CD4-positive, alpha-beta T cell treated with Interleukin-17A for 1 hour (primary cell): Measurements from ENCODE around the gene ZNF827.

ENCODE experiments used
- DNase-seq: peaks from one replicate; pipeline ENCODE4 v3.0.0-alpha.2; 2020

The ZNF827 gene

DNA sequence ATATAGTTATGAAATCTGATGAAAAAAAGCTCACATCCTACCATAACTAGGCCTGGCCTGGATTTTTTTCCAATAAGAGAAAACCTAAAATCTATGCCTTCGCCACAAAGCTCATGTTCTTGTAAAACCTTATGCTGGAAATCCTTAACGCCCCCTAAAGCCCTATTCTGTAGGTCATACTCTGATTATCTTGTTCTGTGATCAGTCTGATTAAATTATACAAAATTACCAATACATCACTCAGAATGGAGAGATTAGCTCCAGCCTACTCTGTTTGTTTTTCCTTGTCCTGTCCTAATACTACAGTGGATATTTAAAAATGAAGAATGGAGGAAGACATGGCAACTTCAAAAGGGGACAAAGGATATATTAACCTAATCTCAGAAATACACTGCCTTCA is 7.2 kb downstream of the ZNF827 start:
- DNase-seq: no peak

DNA sequence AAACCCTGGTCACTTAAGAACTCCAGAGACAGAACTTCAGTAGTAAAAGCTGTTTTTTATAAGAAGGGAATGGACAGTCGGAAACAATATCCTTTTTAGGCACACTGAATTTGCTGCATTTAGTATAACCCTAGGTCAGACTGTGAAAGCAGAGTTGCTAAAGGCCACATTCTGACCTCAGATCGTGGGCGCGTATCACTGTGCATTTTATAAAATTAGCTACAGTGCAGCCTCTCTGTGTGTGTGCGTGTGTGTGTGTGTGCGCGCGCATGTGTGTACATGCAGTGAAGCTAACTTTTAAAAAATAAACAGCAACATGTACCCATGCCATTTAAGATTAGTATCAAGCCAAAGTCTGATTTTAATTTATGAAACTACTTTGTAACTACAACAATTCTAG is 8.0 kb downstream of the ZNF827 start:
- DNase-seq: no peak

DNA sequence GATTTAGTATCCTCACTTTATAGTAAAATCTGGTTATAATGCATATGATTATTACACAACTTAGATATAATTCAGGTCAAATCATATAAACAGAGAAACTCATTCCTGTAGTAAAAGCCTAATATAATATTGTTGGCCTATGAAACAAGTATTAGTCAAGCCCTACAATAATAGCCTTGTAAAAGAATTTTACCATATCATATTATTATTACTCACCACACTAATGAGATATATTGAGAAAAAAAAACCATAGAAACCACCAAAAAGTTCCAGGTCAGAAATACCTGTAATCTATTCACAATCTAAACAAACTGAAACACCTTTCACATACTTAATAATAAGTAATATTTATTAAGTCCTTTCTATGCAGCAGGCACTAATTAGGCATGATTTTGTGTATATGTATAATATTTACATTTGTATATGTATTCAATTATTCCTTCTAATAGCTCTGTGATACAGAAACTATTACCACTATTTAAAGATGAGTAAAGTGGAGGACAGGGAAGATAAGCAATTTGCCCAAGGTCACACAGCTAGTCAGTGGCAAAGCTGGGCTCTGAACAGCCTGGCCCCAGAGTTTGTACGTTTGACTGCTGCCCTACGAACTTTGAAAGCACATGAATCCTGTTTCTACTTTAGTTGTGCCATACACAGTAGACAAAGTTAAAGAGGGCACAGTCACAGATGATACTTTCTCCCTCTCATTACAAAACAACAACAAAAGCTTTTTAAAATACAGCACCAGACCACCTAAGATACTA is 9.0 kb downstream of the ZNF827 start:
- DNase-seq: no peak

DNA sequence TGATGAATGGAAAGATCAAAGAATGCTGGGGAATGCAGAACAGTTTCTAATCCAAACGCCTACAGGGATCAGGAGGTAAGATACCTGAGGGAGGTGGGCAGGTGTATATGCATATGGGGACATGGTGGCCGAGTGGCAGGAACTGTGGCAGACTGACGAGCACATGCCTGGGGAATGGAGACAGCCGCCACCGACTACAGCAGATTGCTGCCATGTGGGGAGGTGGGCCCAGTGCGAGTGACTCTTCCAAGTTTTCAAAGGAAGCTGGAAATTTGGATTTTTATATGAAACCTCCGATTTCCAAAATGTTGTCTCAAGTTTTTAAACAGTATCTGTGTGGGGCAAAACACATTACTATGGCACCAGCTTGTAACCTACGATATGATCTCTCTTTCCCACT is 9.9 kb downstream of the ZNF827 start:
- DNase-seq: no peak

DNA sequence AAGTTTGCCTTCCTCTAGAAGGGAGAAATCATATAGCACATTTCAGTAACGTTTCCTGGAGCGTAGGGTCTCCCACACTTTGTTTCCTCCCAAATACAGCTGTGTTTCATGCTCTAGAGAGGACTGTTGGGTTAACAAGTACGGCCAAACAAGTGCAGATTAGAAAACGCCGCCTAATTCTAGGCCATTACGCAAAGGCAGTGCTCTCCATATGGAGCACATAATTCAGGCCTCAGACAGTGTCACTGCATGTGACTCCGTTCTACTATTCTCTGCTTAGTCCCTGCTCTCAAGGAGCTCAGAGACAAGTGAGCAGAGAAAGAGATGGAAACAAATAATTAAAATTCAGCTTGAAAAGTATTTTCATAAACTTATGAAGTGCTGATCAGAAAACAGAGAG is 11.6 kb downstream of the ZNF827 start:
- no peak for DNase-seq

DNA sequence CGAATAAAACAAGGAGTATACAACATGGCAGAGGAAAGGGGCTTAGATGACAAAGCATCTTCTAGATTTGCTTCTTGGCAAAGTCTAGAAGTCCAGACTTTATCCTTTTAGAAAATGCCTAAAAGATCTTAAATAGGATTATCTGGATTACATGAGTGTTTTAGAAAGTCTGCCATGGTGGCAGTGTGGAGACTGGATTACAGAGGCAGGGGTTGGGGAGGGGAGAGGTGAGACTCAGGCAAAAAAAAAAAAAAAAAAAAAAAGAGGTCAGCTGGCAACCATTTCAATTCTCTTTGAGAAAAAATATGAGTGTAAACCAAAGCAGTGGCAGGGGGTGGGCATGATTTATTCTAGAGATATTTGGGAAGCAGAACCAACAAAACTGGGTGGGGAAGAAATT is 17.4 kb downstream of the ZNF827 start:
- no peak for DNase-seq

DNA sequence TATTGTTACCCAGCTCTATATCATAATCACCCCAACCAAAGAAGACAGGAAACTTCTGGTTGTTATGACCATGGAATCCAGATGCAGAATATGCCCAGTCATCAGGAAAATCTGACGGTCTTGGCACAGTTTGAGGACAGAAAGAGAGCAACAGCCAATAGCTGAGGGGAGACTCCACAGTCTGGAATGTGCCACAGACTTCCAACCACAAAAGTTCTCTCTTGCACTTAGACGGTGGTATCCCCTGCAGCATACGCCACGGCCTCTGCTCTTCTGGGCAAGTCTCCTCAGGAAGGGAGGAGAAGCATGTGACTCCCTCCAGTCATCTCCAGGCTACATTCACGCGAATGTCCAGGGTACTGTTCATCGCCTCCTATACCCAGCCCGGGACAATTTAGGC is 18.4 kb downstream of the ZNF827 start:
- DNase-seq: no peak

DNA sequence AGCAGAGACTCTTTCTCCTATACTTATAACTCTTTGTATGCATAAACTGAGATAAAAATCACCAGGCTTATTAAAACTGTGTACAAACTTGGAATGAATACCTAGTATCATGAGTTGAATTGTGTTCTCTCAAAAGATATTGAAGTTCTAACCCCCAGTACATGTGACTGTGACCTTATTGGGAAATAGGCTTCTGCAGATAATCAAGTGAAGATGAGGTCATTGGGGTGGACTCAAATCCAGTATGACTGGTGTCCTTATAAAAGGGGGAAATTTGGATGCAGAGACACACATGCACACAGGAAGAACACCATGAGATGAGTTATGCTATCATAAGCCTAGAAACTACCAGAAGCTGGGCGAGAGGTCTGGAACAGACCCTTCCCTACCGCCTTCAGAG is 26.2 kb downstream of the ZNF827 start:
- DNase-seq: no peak

DNA sequence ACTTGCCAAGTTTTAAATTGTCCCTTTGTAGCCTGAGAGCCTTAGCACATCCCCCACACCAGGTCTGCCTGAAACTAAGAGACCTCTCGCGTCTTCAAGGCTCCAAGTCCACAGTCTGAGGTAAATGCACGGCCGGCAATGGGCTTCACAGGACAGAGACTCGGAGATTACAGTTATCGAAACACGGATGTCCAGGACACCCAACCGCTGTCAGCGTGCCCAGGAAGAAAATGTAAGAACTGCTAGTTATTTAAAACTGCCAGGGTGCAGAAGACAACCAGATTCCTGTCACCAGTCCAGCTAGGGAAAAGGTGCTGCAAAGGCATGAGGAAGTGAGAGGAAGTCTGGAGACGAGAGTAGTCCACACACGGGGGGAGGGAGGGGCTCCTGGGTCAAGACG is 28.9 kb downstream of the ZNF827 start:
- no peak for DNase-seq

DNA sequence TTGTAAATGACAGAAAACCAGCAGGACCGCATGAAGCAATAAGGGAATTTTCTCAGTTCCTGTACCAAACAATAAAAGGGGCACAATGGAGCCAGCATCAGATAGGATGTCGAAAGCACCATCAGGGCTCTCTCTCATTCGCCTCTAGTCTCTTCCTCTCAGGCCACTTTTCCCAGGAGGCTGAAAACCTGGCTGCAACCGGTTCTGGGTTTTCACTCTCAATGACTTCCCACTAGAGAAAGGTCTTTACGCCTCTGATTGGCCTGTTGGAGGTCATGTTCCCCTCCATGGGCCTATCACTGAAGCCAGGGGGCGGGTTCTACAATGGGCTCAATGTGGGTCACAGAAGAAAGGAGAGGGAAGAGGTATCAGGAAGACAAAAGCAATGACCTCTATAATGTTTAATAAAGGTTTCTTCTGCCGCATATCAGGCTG is 29.3 kb downstream of the ZNF827 start:
- no peak for DNase-seq

DNA sequence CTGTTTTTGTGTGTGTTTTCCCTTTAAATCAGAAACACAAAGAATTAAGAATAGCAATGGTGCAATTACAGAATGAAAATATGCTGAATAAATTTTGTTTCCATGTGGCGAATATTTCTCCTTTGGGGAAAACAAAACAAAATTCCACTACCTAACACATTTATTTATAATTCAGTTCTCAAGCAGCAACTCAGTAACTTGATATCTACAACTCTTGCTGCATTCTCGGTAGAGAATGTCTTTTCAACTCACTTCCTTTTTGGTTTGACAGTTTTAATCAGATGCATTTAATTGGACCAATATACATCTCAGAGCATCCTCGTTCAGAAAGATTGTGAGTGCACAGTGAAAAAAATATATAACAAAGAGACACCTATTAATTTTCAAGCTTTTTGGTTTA is 30.8 kb downstream of the ZNF827 start:
- DNase-seq: no peak

DNA sequence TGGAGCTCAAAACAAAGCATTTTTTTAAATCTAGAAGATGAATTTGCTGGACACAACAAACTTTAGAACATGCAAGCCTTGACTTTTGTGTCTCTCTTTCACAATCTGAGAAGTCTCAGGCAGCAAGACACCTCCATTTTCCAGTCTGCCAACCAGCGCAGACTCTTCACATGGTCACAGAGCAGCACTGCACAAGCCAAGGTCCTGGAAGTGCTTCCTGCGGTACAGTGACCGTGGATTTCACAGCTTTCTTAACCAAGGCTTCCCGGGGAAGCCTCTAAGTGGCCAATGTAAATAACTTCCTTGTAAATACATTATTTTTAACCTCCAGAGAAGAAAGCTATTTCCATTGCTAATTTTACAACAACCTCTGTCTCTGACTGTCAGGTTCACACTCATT is 31.2 kb downstream of the ZNF827 start:
- DNase-seq: no peak

DNA sequence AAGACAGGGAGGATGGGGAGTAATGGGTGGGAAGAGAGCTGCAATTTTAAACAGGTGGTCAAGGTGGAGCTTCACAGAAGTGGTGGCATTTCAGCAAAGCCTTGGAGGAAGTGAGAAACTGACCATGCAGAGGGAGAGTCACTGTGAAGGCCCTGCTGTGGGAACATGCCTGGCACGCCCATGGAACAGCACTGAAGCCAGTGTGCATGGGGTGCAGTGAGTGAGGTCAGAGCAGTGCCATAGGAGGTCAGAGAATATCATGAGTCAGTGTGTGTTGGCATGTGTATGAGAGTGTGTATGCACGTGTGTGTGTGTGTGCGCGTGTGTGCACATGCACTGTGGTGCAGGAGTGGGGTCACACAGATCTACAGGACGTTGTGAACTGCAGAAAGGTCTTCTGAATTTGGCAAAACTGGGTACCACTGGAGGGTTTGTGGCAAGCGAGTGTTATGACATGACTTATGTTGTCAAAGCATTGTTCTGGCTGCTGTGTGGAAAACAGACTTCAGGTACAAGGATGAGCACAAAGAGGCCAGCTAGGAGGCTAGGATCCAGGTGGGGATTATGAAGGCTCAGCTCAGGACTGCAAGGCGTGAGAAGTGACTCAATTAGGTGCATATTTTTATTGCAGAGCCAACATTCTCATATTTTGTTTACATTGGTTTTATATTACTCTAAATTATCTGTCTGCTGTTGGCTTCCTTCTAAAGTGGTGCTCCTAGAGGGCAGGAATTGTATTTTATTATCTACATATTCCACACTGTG is 34.0 kb downstream of the ZNF827 start:
- no peak for DNase-seq

DNA sequence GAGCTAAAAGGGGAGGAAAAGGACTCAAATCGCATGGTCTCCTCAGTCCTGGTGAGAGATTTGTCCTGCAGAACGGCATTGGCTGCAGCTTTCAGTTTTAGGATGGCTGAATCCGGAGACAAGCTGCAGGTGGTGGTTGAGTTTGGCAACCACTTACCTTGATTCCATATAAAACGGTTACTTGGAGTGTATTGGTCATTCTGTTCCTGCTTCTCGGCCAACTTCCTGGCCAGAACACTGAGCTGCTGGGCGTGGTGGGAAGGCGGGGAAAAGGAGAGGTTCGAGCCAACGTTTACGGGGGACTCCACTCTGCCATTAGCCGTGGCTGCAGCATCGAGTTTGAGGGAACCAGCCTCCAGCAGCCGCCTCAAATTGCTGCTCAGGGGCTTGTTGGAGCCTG is 36.1 kb downstream of the ZNF827 start:
- no peak for DNase-seq

DNA sequence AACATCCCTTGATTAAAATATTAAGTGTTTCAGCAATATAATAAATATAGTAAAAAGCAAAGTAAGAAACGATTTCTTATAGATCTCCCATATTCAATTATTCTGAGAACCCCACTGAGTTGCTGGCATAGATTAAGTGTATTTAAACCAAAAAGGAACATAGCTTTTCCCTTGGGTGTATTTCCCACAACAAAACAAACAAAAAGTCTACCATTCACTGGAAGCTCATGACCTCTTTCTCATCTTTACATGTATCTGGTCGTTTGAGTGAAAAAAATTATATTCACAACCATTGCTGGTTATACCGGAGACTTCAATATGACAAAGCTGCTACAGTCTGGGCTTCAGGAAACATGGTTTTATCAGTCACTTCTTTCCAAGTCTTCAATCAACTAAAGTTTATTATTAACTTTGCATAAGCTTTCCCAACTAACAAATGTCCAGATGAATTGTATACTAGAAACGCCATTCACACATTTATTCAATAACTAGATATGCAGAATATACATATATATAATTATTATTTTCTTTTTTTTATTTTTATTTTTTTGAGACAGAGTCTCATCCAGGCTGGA is 38.6 kb downstream of the ZNF827 start:
- no peak for DNase-seq

DNA sequence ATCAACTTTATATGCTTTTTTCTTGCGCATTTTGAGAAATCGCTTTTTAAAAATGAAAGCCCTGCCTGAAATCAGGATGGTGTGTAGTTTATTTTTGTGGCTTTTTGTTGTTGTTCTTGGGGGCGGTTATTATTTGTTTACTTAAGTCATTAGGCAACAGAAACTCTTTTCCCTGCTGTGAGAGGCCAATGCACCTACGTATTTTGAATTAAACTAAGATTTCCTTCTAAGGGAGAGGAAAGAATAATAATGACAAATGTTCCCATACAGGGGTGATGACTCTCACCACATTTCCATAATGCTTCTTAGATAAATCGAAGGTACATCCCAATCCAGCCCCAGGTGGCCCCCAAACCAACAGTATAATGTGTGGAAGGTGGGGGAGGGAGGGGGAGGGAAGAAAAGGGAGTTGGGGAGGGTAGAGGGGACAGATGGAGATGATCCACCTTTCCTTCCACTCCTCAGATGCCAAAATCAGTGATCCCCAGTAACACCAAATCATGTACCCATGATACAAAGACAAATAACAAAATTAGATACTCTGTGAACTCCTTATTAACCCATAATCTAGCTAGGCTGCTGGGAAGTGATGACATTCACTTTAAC is 39.6 kb downstream of the ZNF827 start:
- DNase-seq: no peak

DNA sequence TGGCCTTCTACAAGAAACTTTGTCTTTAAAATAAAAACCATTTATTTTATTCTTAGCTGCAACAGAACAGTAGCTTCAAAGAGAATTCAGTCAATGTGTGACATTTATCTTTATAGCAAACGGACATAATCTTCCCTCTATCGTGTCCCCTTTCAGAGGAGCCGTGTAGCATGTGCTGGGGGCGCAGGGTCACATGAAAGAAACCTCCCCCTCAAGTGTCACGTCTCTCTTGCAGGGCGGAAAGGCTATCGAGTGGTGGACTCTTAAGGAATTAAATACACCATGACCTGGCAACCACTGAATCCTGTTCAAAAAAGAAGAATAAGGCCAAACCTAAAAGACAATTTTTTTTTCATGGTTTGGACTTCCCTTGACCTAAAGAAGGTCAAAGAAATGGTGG is 40.2 kb downstream of the ZNF827 start:
- DNase-seq: no peak

DNA sequence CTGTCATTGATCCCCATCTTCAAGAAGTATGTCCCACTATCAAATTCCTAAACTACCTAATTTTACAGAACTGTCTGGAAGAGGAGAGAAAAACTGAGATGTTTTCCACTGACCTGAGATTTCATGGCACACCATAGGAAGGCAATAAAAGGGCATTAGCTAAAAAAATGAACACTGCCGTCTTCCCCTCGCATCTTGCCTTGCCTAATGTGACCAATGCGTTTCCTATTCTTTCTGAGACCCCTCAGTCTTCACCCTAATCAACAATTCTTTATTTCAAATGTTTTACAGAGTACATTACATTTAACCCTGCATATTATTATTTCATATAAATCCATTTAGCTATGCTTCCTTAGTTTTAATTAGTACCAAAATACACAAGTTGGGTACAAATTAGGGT is 43.6 kb downstream of the ZNF827 start:
- no peak for DNase-seq

DNA sequence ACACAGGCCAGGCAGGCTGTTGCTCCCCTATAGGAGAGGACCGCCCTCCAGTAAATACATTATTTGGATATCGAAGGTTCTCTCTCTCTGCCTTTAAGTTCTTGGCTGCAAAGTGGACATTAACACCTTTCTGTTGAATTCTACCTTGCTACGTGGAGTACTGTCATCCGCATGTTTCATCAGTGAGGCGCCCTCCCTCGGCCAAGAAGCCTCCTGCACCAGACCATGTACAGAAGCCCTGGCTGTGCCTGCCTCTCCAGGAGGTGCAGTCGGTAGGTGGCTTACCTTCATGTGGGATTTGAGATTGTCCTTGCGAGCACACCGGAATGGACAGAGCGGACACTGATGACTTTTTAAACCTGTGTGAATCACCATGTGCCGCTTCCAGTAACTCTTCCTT is 46.7 kb downstream of the ZNF827 start:
- DNase-seq: no peak

DNA sequence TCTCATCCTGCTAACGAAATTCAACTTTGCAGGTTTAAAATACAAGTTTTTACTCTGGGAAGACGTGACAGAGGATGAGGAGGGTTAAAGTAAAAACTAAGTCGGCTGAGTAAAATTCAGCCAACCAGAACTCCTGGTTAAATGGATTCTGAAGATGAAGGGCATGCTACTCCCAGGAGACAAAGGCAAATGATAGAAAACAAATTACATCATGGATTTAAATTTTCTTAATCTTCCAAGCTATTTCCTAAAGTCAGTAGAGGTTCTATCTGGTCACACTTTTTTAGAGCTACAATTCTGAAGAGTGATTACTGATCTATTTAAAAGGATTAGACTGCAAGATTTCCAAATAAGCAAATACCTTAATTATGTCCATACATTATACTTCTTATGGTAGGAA is 47.9 kb downstream of the ZNF827 start:
- DNase-seq: no peak

DNA sequence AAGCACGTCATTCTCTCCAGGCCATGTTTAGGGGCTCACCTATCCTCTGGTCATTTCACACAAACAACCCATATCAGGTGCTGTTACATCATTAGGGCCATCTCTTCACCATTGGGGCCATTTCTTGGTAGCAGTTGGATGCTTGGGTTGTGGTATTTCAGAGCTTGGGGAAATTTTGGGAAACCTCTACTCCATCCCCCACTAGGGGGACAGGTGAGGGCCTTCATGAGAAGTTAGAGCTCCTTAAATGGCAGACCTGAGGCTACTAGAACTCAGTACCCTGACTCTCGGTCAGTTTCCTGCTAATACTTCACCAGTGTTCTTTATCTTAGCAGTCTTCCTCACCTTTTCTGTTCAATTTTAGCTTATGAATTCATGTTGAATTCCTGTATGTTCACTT is 50.2 kb downstream of the ZNF827 start:
- DNase-seq: no peak

DNA sequence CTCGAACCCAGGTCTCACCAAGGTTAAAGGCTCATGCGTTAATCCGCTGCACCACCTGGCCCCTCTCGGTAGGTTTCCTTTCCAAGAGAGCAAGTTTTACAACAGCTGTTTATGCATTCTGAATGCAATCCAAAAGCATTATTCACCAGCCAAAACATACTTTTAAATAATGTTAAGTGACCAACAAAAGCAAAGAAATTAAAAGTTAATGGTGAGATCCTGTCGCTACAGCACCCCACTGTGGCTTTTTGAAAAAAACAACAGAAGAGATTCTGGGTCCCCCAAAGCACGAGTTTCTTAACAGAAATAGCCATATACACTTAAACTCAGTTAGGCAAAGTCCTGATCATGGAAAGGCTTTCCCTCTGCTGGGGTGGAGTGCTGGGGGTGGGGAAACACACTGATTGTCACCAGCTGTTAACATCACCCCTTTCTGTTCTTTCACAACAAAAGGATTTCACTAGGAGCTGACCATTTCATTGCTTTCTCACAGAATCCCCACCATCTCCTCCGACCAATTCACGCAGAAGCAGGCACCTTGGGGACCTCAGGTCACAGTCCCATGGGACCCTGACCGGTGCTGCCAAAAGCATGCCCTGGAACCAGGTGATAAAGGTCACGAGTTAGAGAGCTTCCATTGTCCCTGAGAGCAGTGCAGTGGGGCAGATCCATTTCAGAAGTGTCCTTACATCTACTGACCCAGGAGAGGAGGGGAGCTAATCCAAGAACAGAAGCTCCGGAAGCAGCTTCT is 51.2 kb downstream of the ZNF827 start:
- DNase-seq: no peak

DNA sequence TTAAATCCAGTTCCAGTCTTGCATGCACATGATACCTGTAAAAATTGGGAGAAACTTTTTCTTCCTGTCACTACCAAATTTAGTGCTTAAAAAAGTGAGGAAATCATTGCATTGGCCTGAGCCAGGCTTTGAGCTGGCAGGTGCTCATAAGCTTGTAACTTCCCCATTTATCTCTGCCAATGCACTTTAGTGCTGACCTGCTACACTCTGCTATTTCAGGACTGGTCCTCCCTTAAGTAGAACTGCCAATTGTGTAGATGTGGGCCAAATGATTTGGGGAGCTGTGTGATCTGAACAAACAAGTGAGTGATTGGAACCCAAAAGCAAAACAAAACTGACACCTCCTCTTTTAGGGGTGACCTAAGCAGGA is 51.8 kb downstream of the ZNF827 start:
- no peak for DNase-seq
